ENCODE results near the gene CMSS1. TPM values are rescaled to one million over a fixed set of nuclear protein-coding genes. Genes with fewer than 3 reads are reported as not detected.

CMSS1 gene
- total RNA-seq, 4 donors from 2014 or later = 9.2 to 18.5 (median 12.9) TPM

GRCh38 chr3:99781761-99782160 lies 35.9 kb upstream of the CMSS1 start:
- no peak for DNase-seq
- H3K27ac ChIP-seq = no peak overlapping the region
- no peaks in the 10 kb centered on the region for H3K36me3 ChIP-seq
- H3K4me1 ChIP-seq = no peaks in the 10 kb centered on the region
- no peak for TF ChIP-seq POLR2A (IDR thresholded peaks at IDR 0.05)
- no peak for TF ChIP-seq CTCF (IDR thresholded peaks at IDR 0.05)
- WGBS, 2 donors = 72 to 73% methylated on average over 3 of the region's 3 CpGs
- intact Hi-C loops (cut with DNase I) = no loop called here
- no peaks in the 10 kb centered on the region for H3K27me3 ChIP-seq
- H3K4me3 ChIP-seq = no peak overlapping the region
- no peaks in the 10 kb centered on the region for H3K9me3 ChIP-seq

- H3K27me3 ChIP-seq = no peaks in the 10 kb centered on the region
- no peak overlapping the region for H3K4me3 ChIP-seq
- WGBS, 2 donors = 66 to 80% methylated on average over 5 of the region's 5 CpGs
- intact Hi-C loops (cut with DNase I) = no loop called here
- no peak for DNase-seq
- no peaks in the 10 kb centered on the region for H3K36me3 ChIP-seq
- H3K27ac ChIP-seq = peak overlapping the region in 1 of 4 donors; percentile 14
- H3K9me3 ChIP-seq = no peaks in the 10 kb centered on the region
- H3K4me1 ChIP-seq = no peaks in the 10 kb centered on the region
- TF ChIP-seq POLR2A (IDR thresholded peaks at IDR 0.05) (no peak), CTCF (IDR thresholded peaks at IDR 0.05) (no peak)
These were observed 34.6 kb upstream of the CMSS1 start for GRCh38 chr3:99783011-99783573.

- no peak overlapping the region for H3K27ac ChIP-seq
- H3K27me3 ChIP-seq = no peaks in the 10 kb centered on the region
- no peak overlapping the region for H3K4me3 ChIP-seq
- TF ChIP-seq CTCF (IDR thresholded peaks at IDR 0.05) = peak; percentile 14 to 58 (median 43)
- no peak for TF ChIP-seq POLR2A (IDR thresholded peaks at IDR 0.05)
- intact Hi-C loops (cut with DNase I) = no loop called here
- 20 to 26% methylated on average over 3 of the region's 3 CpGs for WGBS, 2 donors
- H3K4me1 ChIP-seq = no peaks in the 10 kb centered on the region
- H3K36me3 ChIP-seq = no peaks in the 10 kb centered on the region
- H3K9me3 ChIP-seq = no peaks in the 10 kb centered on the region
- no peak for DNase-seq
These were observed 28.5 kb upstream of the CMSS1 start for GRCh38 chr3:99789011-99789721.

- DNase-seq = no peak
- H3K4me1 ChIP-seq = no peaks in the 10 kb centered on the region
- intact Hi-C loops (cut with DNase I) = no loop called here
- no peak overlapping the region for H3K27ac ChIP-seq
- WGBS, 2 donors = 67 to 87% methylated on average over 1 to 8 of the region's 8 CpGs
- no peaks in the 10 kb centered on the region for H3K36me3 ChIP-seq
- TF ChIP-seq CTCF (IDR thresholded peaks at IDR 0.05) (no peak), POLR2A (IDR thresholded peaks at IDR 0.05) (no peak)
- no peaks in the 10 kb centered on the region for H3K27me3 ChIP-seq
- H3K4me3 ChIP-seq = no peak overlapping the region
- no peaks in the 10 kb centered on the region for H3K9me3 ChIP-seq
These were observed 23.2 kb upstream of the CMSS1 start for GRCh38 chr3:99794485-99794884.

- H3K27me3 ChIP-seq = no peaks in the 10 kb centered on the region
- H3K9me3 ChIP-seq = no peaks in the 10 kb centered on the region
- intact Hi-C loops (cut with DNase I) = no loop called here
- DNase-seq = no peak
- H3K27ac ChIP-seq = no peak overlapping the region
- no peak overlapping the region for H3K4me3 ChIP-seq
- H3K4me1 ChIP-seq = no peaks in the 10 kb centered on the region
- H3K36me3 ChIP-seq = no peaks in the 10 kb centered on the region
- no peak for TF ChIP-seq CTCF (IDR thresholded peaks at IDR 0.05)
- no peak for TF ChIP-seq POLR2A (IDR thresholded peaks at IDR 0.05)
- WGBS, 2 donors = 81 to 89% methylated on average over 5 to 8 of the region's 15 CpGs
These were observed 22.1 kb upstream of the CMSS1 start for GRCh38 chr3:99795573-99795972.
